Measurements from ENCODE around the gene RAB7B. TPM values are rescaled to one million over a fixed set of nuclear protein-coding genes. Genes with fewer than 3 reads are reported as not detected.

RAB7B gene
- total RNA-seq, 1 experiment from 2014 or later: 0.22 TPM

GRCh38 chr1:205975387-205975998 lies 27.7 kb downstream of the RAB7B start:
- Histone ChIP-seq H3K4me1 (ENCODE audit: control insufficient read depth in 1 of 2, insufficient read depth in 2 of 2, low read length in 2 of 2) (peaks cover 6 to 10% of the 10 kb centered on the region in 2 experiments; a peak in 3 of 4 replicates), H3K9ac (ENCODE audit: low read length) (no peak overlapping the region), H3K9me2 (ENCODE audit: insufficient read depth) (no peaks in the 10 kb centered on the region), H4K20me1 (ENCODE audit: insufficient read depth) (no peaks in the 10 kb centered on the region), H3K4me2 (ENCODE audit: low read length) (no peak overlapping the region), H3K27me3 (ENCODE audit: insufficient read depth, low read length) (no peaks in the 10 kb centered on the region), H2AFZ (ENCODE audit: low read depth, low read length, poor library complexity, severe bottlenecking) (no peak overlapping the region), H3K36me3 (ENCODE audit: control insufficient read depth in 1 of 2, insufficient read depth in 2 of 2, low read length in 2 of 2) (no peaks in the 10 kb centered on the region), H3K79me2 (ENCODE audit: insufficient read depth, low read length) (no peaks in the 10 kb centered on the region), H3K4me3 (replicated peaks in 1 of 2; ENCODE audit: low read depth in 1 of 2, low read length in 2 of 2) (no peak overlapping the region), H3K27ac (ENCODE audit: low read depth, low read length) (no peak overlapping the region; the same call in 1 of the 2 replicates), H3K9me3 (ENCODE audit: control insufficient read depth in 1 of 2, insufficient read depth in 1 of 2, low read depth in 1 of 2, low read length in 2 of 2) (no peaks in the 10 kb centered on the region)
- intact Hi-C loops (cut with micrococcal nuclease): loop anchor here (5.0 kb wide), 1 partner anchor 383 kb away; no protein-coding TSS in a partner anchor
- TF ChIP-seq SRF (IDR thresholded peaks at IDR 0.05; ENCODE audit: low read depth) (no peak), SIN3A (IDR thresholded peaks at IDR 0.05; ENCODE audit: low read depth) (no peak), RAD21 (IDR thresholded peaks at IDR 0.05; ENCODE audit: low read depth) (no peak), POLR2AphosphoS5 (IDR thresholded peaks at IDR 0.05; ENCODE audit: low read depth, low read length) (no peak), EZH2 (IDR thresholded peaks at IDR 0.05) (no peak), POLR2A (IDR thresholded peaks at IDR 0.05; ENCODE audit: borderline replicate concordance, extremely low read depth, insufficient read depth, insufficient read length) (no peak), ZFX (IDR thresholded peaks at IDR 0.05) (no peak), SP1 (IDR thresholded peaks at IDR 0.05; ENCODE audit: low read depth) (no peak), ELF1 (IDR thresholded peaks at IDR 0.05; ENCODE audit: borderline replicate concordance, low read depth) (no peak)
- TF ChIP-seq, protein P1, sequence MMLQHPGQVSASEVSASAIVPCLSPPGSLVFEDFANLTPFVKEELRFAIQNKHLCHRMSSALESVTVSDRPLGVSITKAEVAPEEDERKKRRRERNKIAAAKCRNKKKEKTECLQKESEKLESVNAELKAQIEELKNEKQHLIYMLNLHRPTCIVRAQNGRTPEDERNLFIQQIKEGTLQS (IDR thresholded peaks at IDR 0.05): no peak
- TF ChIP-seq, protein P2, sequence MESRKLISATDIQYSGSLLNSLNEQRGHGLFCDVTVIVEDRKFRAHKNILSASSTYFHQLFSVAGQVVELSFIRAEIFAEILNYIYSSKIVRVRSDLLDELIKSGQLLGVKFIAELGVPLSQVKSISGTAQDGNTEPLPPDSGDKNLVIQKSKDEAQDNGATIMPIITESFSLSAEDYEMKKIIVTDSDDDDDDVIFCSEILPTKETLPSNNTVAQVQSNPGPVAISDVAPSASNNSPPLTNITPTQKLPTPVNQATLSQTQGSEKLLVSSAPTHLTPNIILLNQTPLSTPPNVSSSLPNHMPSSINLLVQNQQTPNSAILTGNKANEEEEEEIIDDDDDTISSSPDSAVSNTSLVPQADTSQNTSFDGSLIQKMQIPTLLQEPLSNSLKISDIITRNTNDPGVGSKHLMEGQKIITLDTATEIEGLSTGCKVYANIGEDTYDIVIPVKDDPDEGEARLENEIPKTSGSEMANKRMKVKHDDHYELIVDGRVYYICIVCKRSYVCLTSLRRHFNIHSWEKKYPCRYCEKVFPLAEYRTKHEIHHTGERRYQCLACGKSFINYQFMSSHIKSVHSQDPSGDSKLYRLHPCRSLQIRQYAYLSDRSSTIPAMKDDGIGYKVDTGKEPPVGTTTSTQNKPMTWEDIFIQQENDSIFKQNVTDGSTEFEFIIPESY (IDR thresholded peaks at IDR 0.05; ENCODE audit: extremely low read depth, insufficient replicate concordance, low read length): no peak
- no TSS peak for BruUV-seq (replicated peaks)
- RAD21 ChIA-PET (ENCODE audit: low non-redundant PET in 1 of 2, low total read pairs in 2 of 2, uncharacterized antibody in 2 of 2, unreplicated experiment in 2 of 2): no interaction called here
- DNase-seq (ENCODE audit: low read depth, low spot score) (no peak), ATAC-seq (no peak)
- CTCF ChIA-PET: interaction anchor here (2.7 kb wide), 1 partner anchor 131 kb away, joined by 23 read pairs; no protein-coding TSS in a partner anchor
- POLR2A ChIA-PET: no interaction called here
